ENCODE results near the gene CREM.

CREM gene

GRCh38 chr10:35224045-35224740 is 97.5 kb downstream of the CREM start:
- no peak for DNase-seq

- DNase-seq: no peak
Observed at GRCh38 chr10:35225204-35225603, 98.6 kb downstream of the CREM start.

- DNase-seq: no peak
Observed at GRCh38 chr10:35226507-35226906, 99.9 kb downstream of the CREM start.

GRCh38 chr10:35228058-35228457 is 101.4 kb downstream of the CREM start:
- no peak for DNase-seq

GRCh38 chr10:35231646-35232045 is 105.0 kb downstream of the CREM start:
- DNase-seq: no peak

- DNase-seq: no peak
Observed at GRCh38 chr10:35232527-35232926, 105.9 kb downstream of the CREM start.

GRCh38 chr10:35234073-35234472 is 107.4 kb downstream of the CREM start:
- no peak for DNase-seq

GRCh38 chr10:35236739-35237138 is 110.1 kb downstream of the CREM start:
- DNase-seq: no peak

- DNase-seq: no peak
Observed at GRCh38 chr10:35237766-35238512, 111.3 kb downstream of the CREM start.

GRCh38 chr10:35244549-35244948 is 117.9 kb downstream of the CREM start:
- no peak for DNase-seq

- DNase-seq: no peak
Observed at GRCh38 chr10:35246770-35247343, 120.2 kb downstream of the CREM start.

GRCh38 chr10:35251373-35252100 is 124.9 kb downstream of the CREM start:
- no peak for DNase-seq

- no peak for DNase-seq
Observed at GRCh38 chr10:35257057-35257983, 130.7 kb downstream of the CREM start.

- no peak for DNase-seq
Observed at GRCh38 chr10:35259769-35260397, 133.2 kb downstream of the CREM start.

GRCh38 chr10:35262436-35262835 is 135.8 kb downstream of the CREM start:
- DNase-seq: no peak
